ENCODE measurements around the gene IL4I1.

GRCh38 chr19:49873129-49873521 is 23.6 kb downstream of the IL4I1 start:
- TF ChIP-seq CTCF (IDR thresholded peaks at IDR 0.05 in 4 of 5, conservative IDR thresholded peaks at IDR 0.05 in 1 of 5) = no peak
- TF ChIP-seq POLR2A (IDR thresholded peaks at IDR 0.05) = no peak
